GM18520 (cell line): ENCODE results near the gene IRF5.
"Not testable (repeated sequence)": the region's sequence is repeated elsewhere in the genome, so short reads cannot be mapped to it uniquely, and the experiment has no call there.

ENCODE experiments used
- ATAC-seq: cut with Tn5 transposase; IDR thresholded peaks from one replicate; pipeline ENCODE4 v1.9.1; 2021; ENCODE audit not compliant: unreplicated experiment

IRF5 gene

DNA sequence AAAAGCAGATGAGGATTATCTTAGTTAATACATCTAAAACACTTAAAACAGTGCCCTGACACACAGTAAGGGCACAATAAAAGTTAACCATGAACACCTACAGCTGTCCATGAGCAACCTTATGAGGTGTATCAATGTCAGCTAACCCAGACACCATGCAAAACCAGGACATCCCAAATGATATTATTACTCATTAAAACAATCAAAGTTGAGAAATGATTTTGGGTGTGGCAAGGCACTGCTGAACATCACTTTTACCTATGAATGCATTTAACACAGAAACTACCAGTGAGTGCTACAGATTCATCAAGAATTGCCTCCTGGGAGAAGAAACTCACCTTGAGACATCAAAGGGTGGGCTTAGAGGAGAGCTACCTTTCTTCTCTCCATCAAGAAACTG is 18.3 kb downstream of the IRF5 start:
- no peak for ATAC-seq

DNA sequence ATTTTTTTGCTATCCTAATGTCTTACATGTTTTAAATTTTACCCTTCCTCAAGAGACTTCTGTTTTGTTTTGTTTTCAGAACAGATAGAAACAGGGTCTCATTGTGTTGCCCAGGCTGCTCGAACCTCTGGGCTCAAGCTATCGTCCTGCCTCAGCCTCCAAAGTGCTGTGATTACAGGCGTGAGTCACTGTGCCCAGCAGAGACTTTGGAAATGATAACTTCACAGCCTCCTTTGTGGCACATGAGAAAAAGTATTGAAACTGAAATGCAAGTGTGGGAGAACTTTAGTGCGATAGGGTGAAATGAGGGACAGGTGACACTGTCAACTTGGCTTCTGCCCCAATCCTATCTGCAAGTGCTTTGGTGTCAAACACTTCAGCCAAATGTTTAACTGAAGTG is 21.6 kb downstream of the IRF5 start:
- no peak for ATAC-seq

DNA sequence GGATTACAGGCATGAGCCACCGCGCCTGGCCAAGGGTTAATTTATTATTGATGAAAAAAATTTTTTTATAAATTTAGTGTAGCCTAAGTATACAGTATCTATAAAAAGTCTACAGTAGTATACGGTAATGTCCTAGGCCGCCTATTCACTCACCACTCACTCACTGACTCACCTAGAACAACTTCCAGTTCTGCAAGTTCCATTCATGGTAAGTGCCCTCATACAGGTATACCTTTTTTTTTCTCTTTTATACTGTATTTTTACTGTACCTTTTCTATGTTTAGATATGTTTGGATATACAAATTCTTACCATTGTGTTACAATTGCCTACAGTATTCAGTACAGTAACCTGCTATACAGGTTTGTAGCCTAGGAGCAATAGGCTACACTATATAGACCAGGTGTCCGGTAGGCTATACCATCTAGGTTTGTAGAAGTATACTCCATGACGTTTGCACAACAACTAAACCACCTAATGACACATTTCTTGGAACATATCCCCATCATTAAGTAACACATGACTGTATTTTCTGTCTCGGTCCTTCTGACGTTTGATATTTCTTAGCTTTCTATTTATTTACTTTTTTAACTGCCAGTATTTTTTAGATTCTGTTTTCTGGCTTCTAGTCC is 23.4 kb downstream of the IRF5 start:
- no peak for ATAC-seq

DNA sequence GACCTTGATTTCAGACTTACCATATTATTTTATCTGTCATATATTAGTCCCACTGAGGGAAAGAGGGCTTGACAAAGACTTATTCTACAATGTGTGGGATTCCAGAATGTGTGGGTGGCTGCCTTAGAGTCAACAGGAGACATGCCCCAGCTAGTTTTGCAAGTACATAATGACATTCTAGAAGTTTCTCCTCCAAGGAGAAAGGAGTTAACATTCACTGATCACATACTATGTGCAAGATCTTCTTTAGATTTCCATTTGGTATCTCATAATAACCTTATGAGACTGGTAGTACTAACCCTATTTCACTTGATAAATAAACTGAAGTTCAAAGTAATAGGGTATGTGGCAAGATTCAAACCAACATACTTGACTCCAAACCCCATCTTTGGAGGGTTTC is 25.2 kb downstream of the IRF5 start:
- ATAC-seq: peak; percentile 14

DNA sequence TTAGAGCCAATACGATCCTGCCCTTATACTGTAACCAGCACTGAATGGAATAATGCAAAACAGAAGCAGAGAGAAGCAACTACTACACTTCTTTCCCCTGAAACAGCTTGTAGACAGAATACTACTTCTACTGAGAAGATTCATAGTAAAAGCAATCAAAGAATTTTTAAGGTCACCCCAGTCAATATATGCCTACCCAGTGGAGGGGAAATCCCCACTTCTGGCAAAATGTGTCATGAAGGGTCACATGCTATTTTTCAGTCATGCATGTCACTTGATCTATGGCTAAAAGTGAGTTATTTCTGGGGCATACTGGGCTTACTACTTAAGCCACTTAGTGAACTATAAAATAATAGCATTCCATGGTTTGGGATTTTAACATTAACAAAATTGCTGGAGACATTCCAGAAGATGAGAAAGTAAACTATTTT is 25.6 kb downstream of the IRF5 start:
- ATAC-seq: peak; percentile 52

DNA sequence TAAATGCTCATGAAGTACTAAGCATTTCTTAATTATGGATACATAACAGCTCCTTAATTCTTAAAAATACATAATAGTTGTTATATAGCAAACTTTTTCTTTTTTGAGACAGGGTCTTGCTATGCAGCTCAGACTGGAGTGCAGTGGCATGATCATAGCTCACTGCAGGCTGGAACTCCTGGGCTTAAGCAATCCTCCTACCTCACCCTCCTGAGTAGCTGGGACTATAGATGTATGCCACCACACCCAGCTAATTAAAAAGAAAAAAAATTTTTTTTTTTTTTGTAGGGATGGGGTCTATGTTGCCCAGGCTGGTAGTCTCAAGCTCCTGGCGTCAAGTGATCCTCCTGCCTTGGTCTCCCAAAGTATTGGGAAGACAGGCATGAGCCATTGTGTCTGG is 30.9 kb downstream of the IRF5 start:
- no peak for ATAC-seq

DNA sequence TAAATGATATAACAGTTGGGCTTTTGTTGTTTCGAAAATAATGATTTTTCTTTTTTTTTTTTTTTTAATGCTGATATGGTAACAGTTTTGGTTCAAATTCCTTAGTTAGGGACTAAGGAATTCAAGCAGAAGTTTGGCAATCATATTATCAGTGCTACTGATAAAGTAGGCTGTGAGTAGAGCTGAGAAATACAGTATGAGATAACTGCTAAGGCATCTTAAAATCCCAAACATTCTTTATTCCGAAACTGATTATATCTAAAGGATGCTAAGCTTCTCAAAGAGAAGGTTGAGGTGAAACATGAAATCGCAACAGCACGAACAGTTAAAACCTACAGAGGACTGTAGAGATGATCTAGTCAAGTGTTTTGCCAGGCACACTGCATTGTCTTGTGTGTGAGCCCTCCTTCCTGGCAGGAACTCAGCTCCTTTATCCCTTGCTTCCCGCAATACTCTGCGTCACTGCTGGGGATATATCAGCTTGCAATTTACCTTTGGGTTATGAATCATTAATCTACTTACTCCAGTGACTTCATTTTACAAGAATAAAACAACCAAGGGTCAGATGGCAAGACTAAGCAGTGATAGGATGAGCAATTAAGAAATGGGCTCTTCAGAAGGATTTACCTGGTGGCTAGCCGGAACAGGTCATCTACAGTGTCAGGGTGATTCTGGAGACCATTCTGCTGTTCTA is 36.7 kb downstream of the IRF5 start:
- ATAC-seq: no peak

DNA sequence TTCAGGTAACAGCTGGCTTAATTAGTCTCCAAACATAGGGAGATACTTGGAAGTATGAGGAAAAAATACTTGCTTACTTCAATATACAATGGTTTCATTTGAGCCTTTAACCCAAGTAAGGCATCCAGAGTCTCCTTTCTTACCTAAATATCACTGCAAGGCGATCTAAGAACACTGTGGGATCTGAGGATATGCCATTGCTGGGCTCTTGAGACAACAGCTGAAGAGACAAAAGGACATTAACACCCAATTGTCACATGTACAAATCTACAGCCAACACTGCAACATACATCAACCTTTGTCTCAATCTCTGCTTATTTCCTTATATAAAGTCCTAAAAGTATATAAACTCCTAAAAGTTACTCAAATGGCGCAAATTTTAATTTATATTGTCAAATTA is 44.4 kb downstream of the IRF5 start:
- no peak for ATAC-seq

DNA sequence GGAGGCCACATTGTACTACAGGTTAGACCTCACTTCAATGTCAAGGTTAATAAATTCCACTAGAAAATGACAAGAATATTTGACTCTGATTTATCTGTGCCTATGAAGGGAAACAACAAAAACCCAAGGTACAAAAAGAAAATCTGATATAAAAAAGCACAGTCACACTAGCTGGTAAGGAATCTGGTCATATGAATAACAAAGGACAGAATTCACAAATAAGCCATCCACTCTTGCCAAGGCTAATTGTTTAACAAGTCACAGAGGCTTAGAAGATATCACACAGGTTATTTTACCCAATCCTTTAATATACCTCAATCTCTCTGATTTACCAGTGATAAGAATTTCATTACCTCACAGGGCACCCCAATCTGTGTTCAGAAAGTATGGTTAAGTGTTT is 47.9 kb downstream of the IRF5 start:
- ATAC-seq: no peak

DNA sequence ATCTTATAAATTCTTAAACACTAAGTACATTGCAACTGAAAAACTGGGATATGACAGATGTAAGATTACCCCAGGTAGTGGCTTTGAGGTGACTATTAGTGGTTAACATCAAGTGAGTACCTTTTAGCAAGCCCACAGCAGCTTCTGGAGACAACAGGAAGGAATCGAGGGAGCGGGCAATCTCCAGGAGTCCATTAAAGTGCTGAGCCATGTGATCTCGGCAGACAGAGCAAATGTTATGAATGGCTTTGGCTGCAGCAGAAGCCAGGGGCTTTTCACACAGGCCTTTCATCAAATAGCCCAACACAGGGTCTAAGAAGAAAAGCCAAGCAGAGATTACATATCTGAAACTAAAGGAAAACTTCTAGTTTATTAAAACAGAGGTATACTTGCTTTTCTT is 48.9 kb downstream of the IRF5 start:
- ATAC-seq: no peak

DNA sequence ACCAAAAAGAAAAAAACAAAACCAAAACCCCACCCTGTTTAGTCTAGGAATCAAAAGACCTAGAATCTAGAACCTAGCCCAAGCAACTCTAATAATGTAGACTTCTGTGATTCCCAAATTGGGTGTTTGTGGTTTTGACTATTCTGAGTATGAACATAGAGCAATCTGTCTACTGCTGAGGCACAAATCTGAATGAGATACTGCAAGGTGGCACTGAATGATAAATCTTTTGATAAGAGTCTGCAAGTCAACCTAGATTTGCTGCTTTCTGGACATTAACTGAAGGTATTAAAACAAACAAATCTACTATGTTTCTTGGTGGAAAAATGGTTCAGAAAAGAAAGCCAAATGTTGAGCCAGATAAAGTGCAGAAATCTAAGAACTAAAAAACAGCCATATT is 50.6 kb downstream of the IRF5 start:
- ATAC-seq: no peak

DNA sequence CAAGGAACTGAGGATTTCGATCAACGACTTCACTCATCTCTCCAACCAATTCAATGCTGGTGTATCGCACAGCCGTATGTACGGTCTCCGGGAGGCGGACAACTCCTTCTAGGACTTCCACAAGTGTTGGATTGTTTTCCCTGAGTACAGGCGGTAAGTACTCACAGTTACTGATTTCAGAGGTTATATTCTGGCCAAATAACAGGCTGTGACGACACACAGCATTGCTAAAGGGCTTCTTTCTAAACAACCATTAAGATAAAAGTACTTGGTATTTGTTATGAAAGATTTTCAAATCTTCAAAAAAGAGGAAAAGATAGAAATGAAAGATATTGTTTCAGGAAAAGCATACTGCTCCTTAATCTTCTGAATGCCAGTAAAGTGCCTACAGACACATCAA is 52.2 kb downstream of the IRF5 start:
- no peak for ATAC-seq

DNA sequence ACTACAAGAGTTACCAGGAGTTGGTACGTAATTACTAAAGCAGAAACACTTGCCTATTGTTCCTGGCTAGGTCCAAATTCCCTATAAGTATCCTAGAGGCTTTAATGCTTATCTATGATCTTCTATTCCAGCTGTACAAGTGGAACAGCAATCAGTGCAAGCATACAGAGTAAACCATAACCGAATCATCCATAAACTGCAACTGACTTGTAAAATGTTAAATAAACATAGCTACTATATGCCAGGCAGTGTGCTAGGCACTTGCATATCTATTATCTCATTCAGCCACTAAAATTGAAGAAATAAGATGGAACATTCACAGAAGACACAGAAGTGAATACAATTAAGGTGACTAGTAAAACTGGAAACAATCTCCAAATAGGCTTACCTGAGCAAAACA is 55.7 kb downstream of the IRF5 start:
- no peak for ATAC-seq

DNA sequence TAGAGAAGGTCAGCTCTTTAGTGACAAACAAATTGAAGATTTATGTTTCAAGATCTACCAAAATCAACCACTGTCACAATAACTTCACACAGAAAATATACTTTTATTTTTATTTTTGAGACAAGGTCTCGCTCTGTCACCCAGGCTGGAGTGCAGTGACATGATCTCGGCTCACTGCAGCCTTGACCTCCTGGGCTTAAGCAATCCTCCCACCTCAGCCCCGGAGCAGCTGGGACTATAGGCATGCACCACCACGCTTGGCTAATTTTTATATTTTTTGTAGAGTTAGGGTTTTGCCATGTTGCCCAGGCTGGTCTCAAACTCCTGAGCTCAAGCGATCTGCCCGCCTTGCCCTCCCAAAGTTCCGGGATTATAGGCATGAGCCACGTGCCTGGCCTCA is 56.8 kb downstream of the IRF5 start:
- not testable (repeated sequence) for ATAC-seq

DNA sequence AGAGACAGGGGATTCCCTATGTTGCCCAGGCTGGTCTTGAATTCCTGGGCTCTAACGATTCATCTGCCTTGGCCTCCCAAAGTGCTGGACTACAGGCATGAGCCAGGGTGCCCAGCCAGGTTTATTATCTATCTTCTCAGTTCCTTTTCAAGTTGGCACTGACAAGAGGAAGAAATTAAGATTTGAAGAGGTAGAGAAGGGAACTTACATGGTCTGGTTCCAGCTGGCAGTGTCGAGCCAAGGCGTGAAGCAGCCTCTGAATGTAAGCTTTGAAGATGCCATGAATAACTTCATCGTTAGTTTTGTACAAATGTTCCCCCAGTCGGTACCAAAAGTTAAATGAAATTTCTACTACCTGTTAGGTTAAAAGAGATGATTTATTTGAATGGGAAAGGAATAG is 59.5 kb downstream of the IRF5 start:
- no peak for ATAC-seq
